HG03045 (cell line): Measurements from ENCODE around the gene FRMD4A.

ENCODE experiments used
- ATAC-seq: cut with Tn5 transposase; IDR thresholded peaks from one replicate; pipeline ENCODE4 v1.9.1; 2021; ENCODE audit warnings: mild to moderate bottlenecking, moderate library complexity; ENCODE audit not compliant: unreplicated experiment

Gene FRMD4A

GRCh38 chr10:13993169-13993568 lies 337.6 kb downstream of the FRMD4A start:
- ATAC-seq = no peak

GRCh38 chr10:13991353-13991752 lies 339.4 kb downstream of the FRMD4A start:
- no peak for ATAC-seq

- no peak for ATAC-seq
Observed at GRCh38 chr10:13990946-13991345, 339.8 kb downstream of the FRMD4A start.

- ATAC-seq = no peak
Observed at GRCh38 chr10:13990392-13990805, 340.3 kb downstream of the FRMD4A start.

GRCh38 chr10:13989616-13990015 lies 341.1 kb downstream of the FRMD4A start:
- no peak for ATAC-seq

- no peak for ATAC-seq
Observed at GRCh38 chr10:13987446-13987845, 343.3 kb downstream of the FRMD4A start.

GRCh38 chr10:13984647-13985155 lies 346.0 kb downstream of the FRMD4A start:
- ATAC-seq = no peak

GRCh38 chr10:13983035-13983434 lies 347.7 kb downstream of the FRMD4A start:
- no peak for ATAC-seq

- no peak for ATAC-seq
Observed at GRCh38 chr10:13978533-13979115, 352.1 kb downstream of the FRMD4A start.

- ATAC-seq = no peak
Observed at GRCh38 chr10:13977861-13978532, 352.7 kb downstream of the FRMD4A start.

GRCh38 chr10:13973742-13974141 lies 357.0 kb downstream of the FRMD4A start:
- no peak for ATAC-seq

GRCh38 chr10:13972609-13973008 lies 358.1 kb downstream of the FRMD4A start:
- ATAC-seq = no peak

GRCh38 chr10:13971601-13972475 lies 358.9 kb downstream of the FRMD4A start:
- ATAC-seq = no peak

GRCh38 chr10:13970957-13971353 lies 359.8 kb downstream of the FRMD4A start:
- ATAC-seq = no peak

GRCh38 chr10:13970236-13970956 lies 360.3 kb downstream of the FRMD4A start:
- no peak for ATAC-seq

- ATAC-seq = no peak
Observed at GRCh38 chr10:13969792-13970140, 361.0 kb downstream of the FRMD4A start.

- no peak for ATAC-seq
Observed at GRCh38 chr10:13969118-13969791, 361.5 kb downstream of the FRMD4A start.

- no peak for ATAC-seq
Observed at GRCh38 chr10:13961853-13962252, 368.9 kb downstream of the FRMD4A start.

- ATAC-seq = no peak
Observed at GRCh38 chr10:13961097-13961496, 369.6 kb downstream of the FRMD4A start.

GRCh38 chr10:13960603-13961002 lies 370.1 kb downstream of the FRMD4A start:
- ATAC-seq = no peak
